Testis (tissue), 2 donors: ENCODE measurements around the gene EPS8L3.

Source experiments
- CTCF ChIP-seq, 3 experiments: fragments of 450-650 bp in 2 of 3; fragments of 200-600 bp in 1 of 3; sonication (generic) in 1 of 3; IDR thresholded peaks; one replicate each; pipeline ENCODE4 v1.5.1; 2016 to 2019; ENCODE audit warnings: antibody characterized with exemption in 3 of 3, mild to moderate bottlenecking in 2 of 3, moderate library complexity in 1 of 3
- POLR2A ChIP-seq: fragments of 450-650 bp; IDR thresholded peaks from one replicate; pipeline ENCODE4 v1.6.1; 2017; ENCODE audit warnings: antibody characterized with exemption, mild to moderate bottlenecking, moderate library complexity

- no peak for TF ChIP-seq CTCF (IDR thresholded peaks at IDR 0.05)
- no peak for TF ChIP-seq POLR2A
These were observed 12.0 kb downstream of the EPS8L3 start for GRCh38 chr1:109751531-109752260.
